Neuron (in vitro differentiated cells): ENCODE data around the gene SLC39A3.
A peak's percentile ranks its signal among the peaks of the same experiment; 100 is the strongest.

Source experiments
- H2AFZ ChIP-seq: one replicate; pipeline ENCODE4 v1.6.1; 2013; ENCODE audit warnings: low read depth, mild to moderate bottlenecking, inconsistent platforms, low read length, moderate library complexity
- H3K27me3 ChIP-seq: one replicate; pipeline ENCODE4 v1.6.1; 2013; ENCODE audit warnings: low read length; ENCODE audit not compliant: insufficient read depth
- H3K36me3 ChIP-seq: one replicate; pipeline ENCODE4 v1.6.1; 2013; ENCODE audit warnings: low read length; ENCODE audit not compliant: insufficient read depth
- H3K4me1 ChIP-seq: one replicate; pipeline ENCODE4 v1.6.1; 2013; ENCODE audit warnings: low read length; ENCODE audit not compliant: insufficient read depth
- H3K4me3 ChIP-seq: 2 replicates; pipeline ENCODE4 v1.5.1; 2013; ENCODE audit warnings: mild to moderate bottlenecking, low read length, moderate library complexity
- H3K9me3 ChIP-seq: one replicate; pipeline ENCODE4 v1.6.1; 2013; ENCODE audit warnings: low read length

SLC39A3 gene

GRCh38 chr19:2739602-2740313 lies at the start of gene SLC39A3:
SLC39A3 (minus strand) TSS chr19:2740017; CDS start chr19:2737257, 2,760 bp downstream.
- H2AFZ ChIP-seq: peak within 1 kb of the TSS; percentile 87
- H3K4me1 ChIP-seq: peaks cover 6% of the 10 kb centered on the region
- H3K36me3 ChIP-seq: peaks cover 24% of the 10 kb centered on the region
- no peaks in the 10 kb centered on the region for H3K27me3 ChIP-seq
- peak within 1 kb of the TSS; percentile 88 for H3K4me3 ChIP-seq
- H3K9me3 ChIP-seq: peaks cover 9% of the 10 kb centered on the region

- Histone ChIP-seq H2AFZ (no peak overlapping the region), H3K4me1 (peaks cover 15% of the 10 kb centered on the region), H3K27me3 (no peaks in the 10 kb centered on the region), H3K4me3 (no peak overlapping the region), H3K36me3 (peaks cover 51% of the 10 kb centered on the region), H3K9me3 (no peaks in the 10 kb centered on the region)
These were observed 48.4 kb upstream of the SLC39A3 start for GRCh38 chr19:2788237-2788636.

GRCh38 chr19:2787115-2787514 lies 47.3 kb upstream of the SLC39A3 start:
- H3K27me3 ChIP-seq: no peaks in the 10 kb centered on the region
- peaks cover 21% of the 10 kb centered on the region for H3K4me1 ChIP-seq
- no peak overlapping the region for H2AFZ ChIP-seq
- H3K36me3 ChIP-seq: peaks cover 41% of the 10 kb centered on the region
- H3K9me3 ChIP-seq: no peaks in the 10 kb centered on the region
- H3K4me3 ChIP-seq: no peak overlapping the region

GRCh38 chr19:2785244-2785997 lies 45.6 kb upstream of the SLC39A3 start, which contains the start of gene THOP1:
THOP1 (plus strand) TSS chr19:2785503; CDS start chr19:2785663, 160 bp downstream.
- Histone ChIP-seq H3K4me3 (peak within 1 kb of the TSS; percentile 66), H2AFZ (peak within 1 kb of the TSS; percentile 75), H3K36me3 (peaks cover 28% of the 10 kb centered on the region), H3K9me3 (no peaks in the 10 kb centered on the region), H3K4me1 (peaks cover 29% of the 10 kb centered on the region), H3K27me3 (no peaks in the 10 kb centered on the region)

GRCh38 chr19:2783781-2784145 lies 43.9 kb upstream of the SLC39A3 start:
- Histone ChIP-seq H3K9me3 (no peaks in the 10 kb centered on the region), H3K27me3 (no peaks in the 10 kb centered on the region), H3K36me3 (peaks cover 25% of the 10 kb centered on the region), H3K4me1 (peaks cover 29% of the 10 kb centered on the region), H2AFZ (peak overlapping the region; percentile 63), H3K4me3 (peak overlapping the region; percentile 36)

GRCh38 chr19:2782936-2783780 lies 43.3 kb upstream of the SLC39A3 start, which contains the start of gene SGTA:
SGTA (minus strand) TSS chr19:2783273; CDS start chr19:2769068, 14,205 bp downstream.
- H2AFZ ChIP-seq: peak within 1 kb of the TSS; percentile 63
- H3K36me3 ChIP-seq: peaks cover 23% of the 10 kb centered on the region
- peak within 1 kb of the TSS; percentile 76 for H3K4me3 ChIP-seq
- H3K27me3 ChIP-seq: no peaks in the 10 kb centered on the region
- H3K4me1 ChIP-seq: peaks cover 29% of the 10 kb centered on the region
- no peaks in the 10 kb centered on the region for H3K9me3 ChIP-seq

GRCh38 chr19:2782329-2782935 lies 42.6 kb upstream of the SLC39A3 start:
- H3K27me3 ChIP-seq: no peaks in the 10 kb centered on the region
- no peak overlapping the region for H2AFZ ChIP-seq
- peaks cover 1% of the 10 kb centered on the region for H3K9me3 ChIP-seq
- H3K36me3 ChIP-seq: peaks cover 19% of the 10 kb centered on the region
- peaks cover 29% of the 10 kb centered on the region for H3K4me1 ChIP-seq
- H3K4me3 ChIP-seq: peak overlapping the region; percentile 76

- no peaks in the 10 kb centered on the region for H3K27me3 ChIP-seq
- H3K4me1 ChIP-seq: peaks cover 21% of the 10 kb centered on the region
- no peak overlapping the region for H2AFZ ChIP-seq
- H3K4me3 ChIP-seq: no peak overlapping the region
- peaks cover 6% of the 10 kb centered on the region for H3K9me3 ChIP-seq
- H3K36me3 ChIP-seq: peaks cover 19% of the 10 kb centered on the region
These were observed 40.5 kb upstream of the SLC39A3 start for GRCh38 chr19:2780284-2780683.

GRCh38 chr19:2779121-2779740 lies 39.4 kb upstream of the SLC39A3 start:
- Histone ChIP-seq H2AFZ (no peak overlapping the region), H3K4me3 (no peak overlapping the region), H3K36me3 (peaks cover 19% of the 10 kb centered on the region), H3K9me3 (peaks cover 6% of the 10 kb centered on the region), H3K27me3 (no peaks in the 10 kb centered on the region), H3K4me1 (peaks cover 17% of the 10 kb centered on the region)

GRCh38 chr19:2777952-2778683 lies 38.3 kb upstream of the SLC39A3 start:
- Histone ChIP-seq H3K4me3 (no peak overlapping the region), H3K36me3 (peaks cover 19% of the 10 kb centered on the region), H2AFZ (no peak overlapping the region), H3K4me1 (peaks cover 14% of the 10 kb centered on the region), H3K9me3 (peaks cover 7% of the 10 kb centered on the region), H3K27me3 (no peaks in the 10 kb centered on the region)

- no peak overlapping the region for H3K4me3 ChIP-seq
- H3K27me3 ChIP-seq: no peaks in the 10 kb centered on the region
- no peak overlapping the region for H2AFZ ChIP-seq
- peaks cover 19% of the 10 kb centered on the region for H3K36me3 ChIP-seq
- H3K4me1 ChIP-seq: no peaks in the 10 kb centered on the region
- H3K9me3 ChIP-seq: peaks cover 7% of the 10 kb centered on the region
These were observed 36.0 kb upstream of the SLC39A3 start for GRCh38 chr19:2775556-2776430.
